NCI-H1105 treated with DMSO at 0.1 percent for 48 hours (cell line): ENCODE results near the gene WDR54.
"Not testable (repeated sequence)": the region's sequence is repeated elsewhere in the genome, so short reads cannot be mapped to it uniquely, and the experiment has no call there.

Experiments used
- DNase-seq: peaks from one replicate; lab custom pipeline; 2025; lab: John Stamatoyannopoulos, UW

The WDR54 gene

GRCh38 chr2:74407682-74408081, 13.8 kb upstream of the WDR54 start:
- DNase-seq: no peak

GRCh38 chr2:74413001-74413698, 8.4 kb upstream of the WDR54 start:
- no peak for DNase-seq

GRCh38 chr2:74414441-74414840, 7.1 kb upstream of the WDR54 start:
- peak; percentile 31 for DNase-seq

GRCh38 chr2:74414881-74415761, 6.4 kb upstream of the WDR54 start:
- DNase-seq: peak; percentile 48

GRCh38 chr2:74415762-74416395, 5.7 kb upstream of the WDR54 start:
- no peak for DNase-seq

- no peak for DNase-seq
Observed at GRCh38 chr2:74416778-74417177, 4.8 kb upstream of the WDR54 start.

GRCh38 chr2:74417197-74417596, 4.3 kb upstream of the WDR54 start:
- DNase-seq: no peak

- DNase-seq: no peak
Observed at GRCh38 chr2:74417763-74418162, 3.8 kb upstream of the WDR54 start.

- DNase-seq: no peak
Observed at GRCh38 chr2:74418312-74418711, 3.2 kb upstream of the WDR54 start.

- no peak for DNase-seq
Observed at GRCh38 chr2:74419345-74419744, 2.2 kb upstream of the WDR54 start.

- DNase-seq: no peak
Observed at GRCh38 chr2:74420006-74420405, 1.5 kb upstream of the WDR54 start.

GRCh38 chr2:74420443-74421103, 957 bp upstream of the WDR54 start:
- DNase-seq: not testable (repeated sequence)

- no peak for DNase-seq
Observed at GRCh38 chr2:74423231-74424095, 1.9 kb downstream of the WDR54 start.

GRCh38 chr2:74424139-74424992, 2.8 kb downstream of the WDR54 start:
- no peak for DNase-seq

- DNase-seq: no peak
Observed at GRCh38 chr2:74424995-74425406, 3.5 kb downstream of the WDR54 start.

- DNase-seq: no peak
Observed at GRCh38 chr2:74425523-74425922, 4.0 kb downstream of the WDR54 start.

GRCh38 chr2:74426181-74426758, 4.7 kb downstream of the WDR54 start:
- DNase-seq: no peak

GRCh38 chr2:74427551-74427950, 6.0 kb downstream of the WDR54 start:
- no peak for DNase-seq

- DNase-seq: no peak
Observed at GRCh38 chr2:74428675-74429074, 7.1 kb downstream of the WDR54 start.
